ENCODE measurements around the gene GPD2.

The GPD2 gene

GRCh38 chr2:156635646-156636045, 199.5 kb downstream of the GPD2 start:
- TF ChIP-seq ZFP3 (CRISPR knock-in tag; IDR thresholded peaks at IDR 0.05) = no peak
- no peak for TF ChIP-seq ZFP30 (CRISPR knock-in tag; IDR thresholded peaks at IDR 0.05)
- no peak for TF ChIP-seq SNAI2 (CRISPR knock-in tag; IDR thresholded peaks at IDR 0.05)
- no peak for TF ChIP-seq ISL1 (CRISPR knock-in tag; IDR thresholded peaks at IDR 0.05)
- TF ChIP-seq ZNF8 (CRISPR knock-in tag; IDR thresholded peaks at IDR 0.05) = no peak
- no peak for TF ChIP-seq CSDC2 (CRISPR knock-in tag; IDR thresholded peaks at IDR 0.05)
- no peak for TF ChIP-seq TOX (CRISPR knock-in tag; IDR thresholded peaks at IDR 0.05; ENCODE audit: borderline replicate concordance)
- no peak for TF ChIP-seq ZNF70 (CRISPR knock-in tag; IDR thresholded peaks at IDR 0.05)
- TF ChIP-seq CREB5 (CRISPR knock-in tag; IDR thresholded peaks at IDR 0.05; ENCODE audit: low read depth) = no peak
- no peak for TF ChIP-seq CSRNP3 (CRISPR knock-in tag; IDR thresholded peaks at IDR 0.05)
- TF ChIP-seq GLIS3 (CRISPR knock-in tag; IDR thresholded peaks at IDR 0.05) = no peak
- no peak for TF ChIP-seq RARB (CRISPR knock-in tag; IDR thresholded peaks at IDR 0.05)
- TF ChIP-seq ZNF565 (CRISPR knock-in tag; conservative IDR thresholded peaks at IDR 0.05; ENCODE audit: low read depth) = no peak
- TF ChIP-seq ARNTL (CRISPR knock-in tag; IDR thresholded peaks at IDR 0.05; ENCODE audit: borderline replicate concordance, low read depth) = no peak
- ATAC-seq = no peak

Measured in SK-N-SH treated with all-trans-retinoic acid at 6 μM for 48 hours (cell line).